IMR-90 (cell line): ENCODE results near the gene PIGU. TPM values are rescaled to one million over a fixed set of nuclear protein-coding genes. Genes with fewer than 3 reads are reported as not detected.

ENCODE experiments used
- ATAC-seq: fragments of 200-7000 bp; cut with Tn5 transposase; 2 replicates; pipeline ENCODE4 v1.9.1; 2020; ENCODE audit warnings: low read depth, mild to moderate bottlenecking, moderate library complexity
- BruUV-seq: library from RNA; stranded (reverse); fragments of 400-500 nt; replicated peaks from 2 replicates; lab custom pipeline; 2021; lab: Mats Ljungman, UMichigan
- CTCF ChIA-PET: fragments of 300-600 bp; formaldehyde crosslinking; extraction: SDS; loops from one replicate; lab custom pipeline; 2021; ENCODE audit warnings: antibody characterized with exemption; lab: Yijun Ruan, JAX
- POLR2A ChIA-PET: fragments of 300-600 bp; sonication (Branson Sonifier 250); formaldehyde crosslinking; loops from one replicate; lab custom pipeline; 2022; ENCODE audit warnings: antibody characterized with exemption; ENCODE audit not compliant: unreplicated experiment; lab: Charles Lee
- DNase-seq: peaks from one replicate; pipeline ENCODE4 v3.0.0; 2013
- H2AFZ ChIP-seq: replicated peaks from 2 replicates; pipeline ENCODE3; 2013; ENCODE audit warnings: low read length, mild to moderate bottlenecking; ENCODE audit not compliant: poor library complexity
- H2AK5ac ChIP-seq: 2 replicates; pipeline ENCODE4 v1.6.1; 2013; ENCODE audit warnings: low read depth, low read length, inconsistent platforms
- H2AK9ac ChIP-seq: replicated peaks from 2 replicates; pipeline ENCODE3; 2013; ENCODE audit warnings: mild to moderate bottlenecking, low read depth, low read length, moderate library complexity; ENCODE audit not compliant: poor library complexity
- H2BK120ac ChIP-seq: 2 replicates; pipeline ENCODE4 v1.6.1; 2013; ENCODE audit warnings: low read depth, low read length, inconsistent platforms
- H2BK15ac ChIP-seq: 3 replicates; pipeline ENCODE4 v1.6.1; 2013; ENCODE audit warnings: low read depth, low read length, inconsistent platforms
- H2BK20ac ChIP-seq: 2 replicates; pipeline ENCODE4 v1.6.1; 2013; ENCODE audit warnings: low read depth, mild to moderate bottlenecking, inconsistent platforms, low read length, moderate library complexity
- H2BK5ac ChIP-seq: 2 replicates; pipeline ENCODE4 v1.6.1; 2013; ENCODE audit warnings: mild to moderate bottlenecking, low read depth, low read length, inconsistent platforms; ENCODE audit not compliant: poor library complexity, severe bottlenecking
- H3K14ac ChIP-seq: replicated peaks from 2 replicates; pipeline ENCODE4 v1.6.1; 2013; ENCODE audit warnings: low read depth, low read length, inconsistent platforms
- H3K18ac ChIP-seq: 2 replicates; pipeline ENCODE4 v1.6.1; 2013; ENCODE audit warnings: low read depth, low read length, control low read depth
- H3K23ac ChIP-seq: 2 replicates; pipeline ENCODE4 v1.6.1; 2013; ENCODE audit warnings: low read depth, low read length, inconsistent platforms
- H3K27ac ChIP-seq: 2 replicates; pipeline ENCODE4 v1.5.1; 2013; ENCODE audit warnings: mild to moderate bottlenecking, control low read depth, low read length; ENCODE audit not compliant: insufficient read depth
- H3K27me3 ChIP-seq: 2 replicates; pipeline ENCODE4 v1.6.1; 2013; ENCODE audit warnings: low read length; ENCODE audit not compliant: control insufficient read depth, insufficient read depth
- H3K36me3 ChIP-seq: 2 replicates; pipeline ENCODE4 v1.6.1; 2013; ENCODE audit warnings: low read length, mixed read lengths; ENCODE audit not compliant: control insufficient read depth, insufficient read depth
- H3K4ac ChIP-seq: 2 replicates; pipeline ENCODE4 v1.6.1; 2013; ENCODE audit warnings: low read depth, low read length, inconsistent platforms
- H3K4me1 ChIP-seq: 2 replicates; pipeline ENCODE4 v1.6.1; 2013; ENCODE audit warnings: low read length, mixed read lengths; ENCODE audit not compliant: control insufficient read depth, insufficient read depth
- H3K4me2 ChIP-seq: 2 replicates; pipeline ENCODE4 v1.6.1; 2013; ENCODE audit warnings: low read depth, mild to moderate bottlenecking, control low read depth, low read length, moderate library complexity
- H3K4me3 ChIP-seq: 2 replicates; pipeline ENCODE4 v1.5.1; 2013; ENCODE audit warnings: low read depth, mild to moderate bottlenecking, control low read depth, low read length, moderate library complexity; ENCODE audit not compliant: insufficient read depth
- H3K56ac ChIP-seq: 2 replicates; pipeline ENCODE4 v1.6.1; 2013; ENCODE audit warnings: low read length, inconsistent platforms; ENCODE audit not compliant: insufficient read depth; ENCODE audit errors: extremely low read depth
- H3K79me1 ChIP-seq, 2 experiments: 2 replicates each; pipeline ENCODE4 v1.6.1; 2013; ENCODE audit warnings: low read length in 2 of 2, inconsistent platforms in 1 of 2, low read depth in 1 of 2
- H3K9ac ChIP-seq: 2 replicates; pipeline ENCODE4 v1.6.1; 2013; ENCODE audit warnings: low read depth, low read length, control low read depth
- H3K9me1 ChIP-seq: 2 replicates; pipeline ENCODE4 v1.6.1; 2013; ENCODE audit warnings: low read length, inconsistent platforms; ENCODE audit not compliant: insufficient read depth
- H3K9me3 ChIP-seq: 2 replicates; pipeline ENCODE4 v1.6.1; 2013; ENCODE audit warnings: low read length; ENCODE audit not compliant: control insufficient read depth, insufficient read depth
- H4K20me1 ChIP-seq: 2 replicates; pipeline ENCODE4 v1.6.1; 2013; ENCODE audit warnings: low read length, inconsistent platforms; ENCODE audit not compliant: insufficient read depth
- H4K5ac ChIP-seq: 2 replicates; pipeline ENCODE4 v1.6.1; 2013; ENCODE audit warnings: mild to moderate bottlenecking, low read depth, low read length, control low read depth
- H4K8ac ChIP-seq, 2 experiments: 2 replicates each; pipeline ENCODE4 v1.6.1; 2013; ENCODE audit warnings: low read depth in 2 of 2, low read length in 2 of 2, control low read depth in 1 of 2, inconsistent platforms in 1 of 2
- H4K91ac ChIP-seq: 2 replicates; pipeline ENCODE4 v1.6.1; 2013; ENCODE audit warnings: low read depth, low read length, inconsistent platforms; ENCODE audit not compliant: insufficient read depth
- BHLHE40 ChIP-seq: fragments of 150-350 bp; IDR thresholded peaks from 2 replicates; pipeline ENCODE4 v1.6.1; 2016; ENCODE audit warnings: mild to moderate bottlenecking, low read depth, low read length
- CEBPB ChIP-seq: IDR thresholded peaks from 2 replicates; pipeline ENCODE4 v1.6.1; 2012; ENCODE audit warnings: low read depth, low read length, improper control_type of control experiment
- CHD1 ChIP-seq: IDR thresholded peaks from 2 replicates; pipeline ENCODE4 v1.6.1; 2012; ENCODE audit warnings: low read depth, low read length, improper control_type of control experiment
- FOS ChIP-seq: fragments of 150-350 bp; IDR thresholded peaks from 2 replicates; pipeline ENCODE4 v1.6.1; 2016; ENCODE audit warnings: low read depth, low read length
- MAFK ChIP-seq: IDR thresholded peaks from 2 replicates; pipeline ENCODE4 v1.6.1; 2012; ENCODE audit warnings: low read depth, low read length, improper control_type of control experiment
- MAZ ChIP-seq: IDR thresholded peaks from 2 replicates; pipeline ENCODE4 v1.6.1; 2012; ENCODE audit warnings: low read depth, mild to moderate bottlenecking, low read length, improper control_type of control experiment, moderate library complexity, borderline replicate concordance
- MXI1 ChIP-seq: IDR thresholded peaks from 2 replicates; pipeline ENCODE4 v1.6.1; 2012; ENCODE audit warnings: low read depth, mild to moderate bottlenecking, low read length, moderate library complexity, borderline replicate concordance
- NFE2L2 ChIP-seq: fragments of 150-350 bp; IDR thresholded peaks from 2 replicates; pipeline ENCODE4 v1.6.1; 2016; ENCODE audit warnings: low read depth, mild to moderate bottlenecking, low read length
- POLR2A ChIP-seq: IDR thresholded peaks from 2 replicates; pipeline ENCODE4 v1.6.1; 2012; ENCODE audit warnings: mild to moderate bottlenecking, low read depth, low read length
- RAD21 ChIP-seq: IDR thresholded peaks from 2 replicates; pipeline ENCODE4 v1.6.1; 2012; ENCODE audit warnings: low read length, improper control_type of control experiment
- RCOR1 ChIP-seq: IDR thresholded peaks from 2 replicates; pipeline ENCODE4 v1.6.1; 2012; ENCODE audit warnings: mild to moderate bottlenecking, low read length, improper control_type of control experiment; ENCODE audit not compliant: insufficient replicate concordance
- RFX5 ChIP-seq: IDR thresholded peaks from 2 replicates; pipeline ENCODE4 v1.8.0; 2012; ENCODE audit warnings: low read depth, mild to moderate bottlenecking, low read length, moderate library complexity
- SMC3 ChIP-seq: fragments of 150-350 bp; IDR thresholded peaks from 2 replicates; pipeline ENCODE4 v1.6.1; 2016; ENCODE audit warnings: low read depth, mild to moderate bottlenecking, antibody characterized with exemption, low read length, moderate library complexity
- USF2 ChIP-seq: fragments of 150-350 bp; IDR thresholded peaks from 2 replicates; pipeline ENCODE4 v1.6.1; 2017; ENCODE audit warnings: mild to moderate bottlenecking, antibody characterized with exemption, low read length, low read depth
- WGBS, 2 experiments: methylation state at CpG; one replicate each; pipeline versions ENCODE4 v1.1.5 to v1.1.7; 2013; ENCODE audit warnings: missing lambda C conversion rate in 2 of 2; ENCODE audit not compliant: insufficient read length in 1 of 2; ENCODE audit errors: extremely low coverage in 2 of 2; 5-methylcytosine and 5-hydroxymethylcytosine counted together
- dilution Hi-C: fragments of 300-500 bp; cut with HindIII; formaldehyde crosslinking; loops from one replicate; pipeline ENCODE4 v1.14.3; 2018; ENCODE audit warnings: low sequenced_read_pairs; ENCODE audit not compliant: unreplicated experiment
- in situ Hi-C: fragments of 300-500 bp; cut with MboI; formaldehyde crosslinking; loops from 3 replicates; pipeline ENCODE4 v1.14.3; 2019; ENCODE audit warnings: low sequenced_read_pairs, inconsistent platforms, mixed read lengths
- intact Hi-C: fragments of 100-400 bp; cut with micrococcal nuclease; formaldehyde crosslinking; loops from 2 replicates; pipeline ENCODE4 v1.10.0; 2022
- polyA plus RNA-seq, 3 experiments: library from polyadenylated mRNA; depleted of rRNA; stranded (reverse); fragments of >200 nt; gene quantifications; 2 replicates each; pipeline ENCODE4 v1.2.3, GENCODE V29; 2012; ENCODE audit warnings: low replicate concordance in 1 of 3
- total RNA-seq: library from RNA; depleted of rRNA; stranded (reverse); fragments of >200 nt; gene quantifications from 2 replicates; pipeline ENCODE4 v1.2.3, GENCODE V29; 2012
- TF ChIP-seq, protein P1 (sequence below): fragments of 150-350 bp; IDR thresholded peaks from 2 replicates; pipeline ENCODE4 v1.6.1; 2016; ENCODE audit warnings: low read depth, mild to moderate bottlenecking, low read length, moderate library complexity, borderline replicate concordance
- TF ChIP-seq, protein P2 (sequence below): conservative IDR thresholded peaks from 2 replicates; pipeline ENCODE4 v1.5.1; 2012; ENCODE audit warnings: mild to moderate bottlenecking, low read depth, low read length, improper control_type of control experiment

Gene PIGU
- total and polyA plus RNA-seq, 2 of the 4 experiments (the other 2 are of a cell fraction) = 11.1 to 31.1 TPM

DNA sequence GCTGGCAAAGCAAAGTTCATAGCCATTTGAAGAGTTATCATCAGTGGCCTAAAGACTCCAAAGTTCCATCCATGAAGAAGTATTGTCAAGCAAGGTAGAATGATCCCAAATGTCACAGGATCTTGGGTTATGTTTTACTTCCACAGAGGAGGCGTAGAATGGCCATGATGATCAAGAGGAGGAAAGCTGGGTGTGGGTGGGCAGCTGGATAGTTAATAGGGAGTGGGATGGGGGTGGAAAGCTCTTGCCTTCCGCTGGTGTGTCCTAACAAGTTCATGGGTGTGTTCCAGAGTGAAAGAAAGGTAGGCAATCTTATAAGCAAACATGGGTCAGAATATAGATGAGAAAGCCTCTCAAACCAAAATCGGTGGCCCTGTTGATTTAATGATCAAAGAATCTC is 38.4 kb downstream of the PIGU start:
- intact Hi-C loops = no loop called here

More for the DNA sequence above, 38.4 kb downstream of the PIGU start:
- H2AK5ac ChIP-seq = no peak overlapping the region
- dilution Hi-C loops (no loop called here), in situ Hi-C loops (no loop called here)
- H3K4me1 ChIP-seq = peaks cover 8% of the 10 kb centered on the region
- H4K8ac ChIP-seq = no peak overlapping the region
- no peaks in the 10 kb centered on the region for H3K27me3 ChIP-seq
- H3K56ac ChIP-seq = no peak overlapping the region
- no peak overlapping the region for H3K23ac ChIP-seq
- H2BK15ac ChIP-seq = 0 out of 3 replicates have a peak overlapping the region, but pooled peaks have one; percentile 57
- H2AFZ ChIP-seq = no peak overlapping the region
- peak overlapping the region; percentile 89; the same call in 1 of the 2 replicates for H2BK20ac ChIP-seq
- peak overlapping the region; percentile 23; the same call in 1 of the 2 replicates for H4K91ac ChIP-seq
- peaks cover 3% of the 10 kb centered on the region; the same call in 1 of the 2 replicates for H3K9me1 ChIP-seq
- H2BK5ac ChIP-seq = no peak overlapping the region
- POLR2A ChIA-PET = no interaction called here
- BruUV-seq = no TSS peak
- no peak overlapping the region for H3K18ac ChIP-seq
- 0 out of 4 replicates have a peak, but pooled peaks cover 0 to 3% of the 10 kb centered on the region in 2 experiments for H3K79me1 ChIP-seq
- ATAC-seq (no peak), DNase-seq (no peak)
- TF ChIP-seq NFE2L2 = no peak
- TF ChIP-seq USF2 = no peak
- no peak for TF ChIP-seq SMC3
- TF ChIP-seq POLR2A = no peak
- TF ChIP-seq CEBPB = no peak
- no peak for TF ChIP-seq MXI1
- TF ChIP-seq FOS = no peak
- TF ChIP-seq, protein P1, sequence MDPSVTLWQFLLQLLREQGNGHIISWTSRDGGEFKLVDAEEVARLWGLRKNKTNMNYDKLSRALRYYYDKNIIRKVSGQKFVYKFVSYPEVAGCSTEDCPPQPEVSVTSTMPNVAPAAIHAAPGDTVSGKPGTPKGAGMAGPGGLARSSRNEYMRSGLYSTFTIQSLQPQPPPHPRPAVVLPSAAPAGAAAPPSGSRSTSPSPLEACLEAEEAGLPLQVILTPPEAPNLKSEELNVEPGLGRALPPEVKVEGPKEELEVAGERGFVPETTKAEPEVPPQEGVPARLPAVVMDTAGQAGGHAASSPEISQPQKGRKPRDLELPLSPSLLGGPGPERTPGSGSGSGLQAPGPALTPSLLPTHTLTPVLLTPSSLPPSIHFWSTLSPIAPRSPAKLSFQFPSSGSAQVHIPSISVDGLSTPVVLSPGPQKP = no peak
- no peak for TF ChIP-seq MAFK
- TF ChIP-seq MAZ = no peak
- no peak for TF ChIP-seq RAD21
- TF ChIP-seq, protein P2, sequence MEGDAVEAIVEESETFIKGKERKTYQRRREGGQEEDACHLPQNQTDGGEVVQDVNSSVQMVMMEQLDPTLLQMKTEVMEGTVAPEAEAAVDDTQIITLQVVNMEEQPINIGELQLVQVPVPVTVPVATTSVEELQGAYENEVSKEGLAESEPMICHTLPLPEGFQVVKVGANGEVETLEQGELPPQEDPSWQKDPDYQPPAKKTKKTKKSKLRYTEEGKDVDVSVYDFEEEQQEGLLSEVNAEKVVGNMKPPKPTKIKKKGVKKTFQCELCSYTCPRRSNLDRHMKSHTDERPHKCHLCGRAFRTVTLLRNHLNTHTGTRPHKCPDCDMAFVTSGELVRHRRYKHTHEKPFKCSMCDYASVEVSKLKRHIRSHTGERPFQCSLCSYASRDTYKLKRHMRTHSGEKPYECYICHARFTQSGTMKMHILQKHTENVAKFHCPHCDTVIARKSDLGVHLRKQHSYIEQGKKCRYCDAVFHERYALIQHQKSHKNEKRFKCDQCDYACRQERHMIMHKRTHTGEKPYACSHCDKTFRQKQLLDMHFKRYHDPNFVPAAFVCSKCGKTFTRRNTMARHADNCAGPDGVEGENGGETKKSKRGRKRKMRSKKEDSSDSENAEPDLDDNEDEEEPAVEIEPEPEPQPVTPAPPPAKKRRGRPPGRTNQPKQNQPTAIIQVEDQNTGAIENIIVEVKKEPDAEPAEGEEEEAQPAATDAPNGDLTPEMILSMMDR = no peak
- TF ChIP-seq RCOR1 = no peak
- no peak for TF ChIP-seq RFX5
- no peak for TF ChIP-seq BHLHE40
- no peak for TF ChIP-seq CHD1
- no peak overlapping the region for H3K14ac ChIP-seq
- 0 out of 2 replicates have a peak overlapping the region, but pooled peaks have one; percentile 23 for H4K5ac ChIP-seq
- H2AK9ac ChIP-seq = no peak overlapping the region
- H3K4me3 ChIP-seq = no peak overlapping the region
- H3K4ac ChIP-seq = peak overlapping the region; percentile 25; the same call in 1 of the 2 replicates
- CTCF ChIA-PET = no interaction called here
- peaks cover 1% of the 10 kb centered on the region for H3K36me3 ChIP-seq
- no peak overlapping the region for H2BK120ac ChIP-seq
- WGBS, 2 experiments = 83% methylated on average over 1 of the region's 3 CpGs; no CpG with 5 or more reads in 1 of the 2 experiments
- no peaks in the 10 kb centered on the region for H4K20me1 ChIP-seq
- no peaks in the 10 kb centered on the region for H3K9me3 ChIP-seq
- H3K27ac ChIP-seq = no peak overlapping the region
- no peak overlapping the region for H3K9ac ChIP-seq
- no peak overlapping the region for H3K4me2 ChIP-seq
